NCI-H510A treated with DMSO at 0.1 percent for 48 hours (cell line): ENCODE results near the gene PLCB4.
A peak's percentile ranks its signal among the peaks of the same experiment; 100 is the strongest.

ENCODE experiments used
- DNase-seq: peaks from one replicate; lab custom pipeline; 2025; lab: John Stamatoyannopoulos, UW

The PLCB4 gene

GRCh38 chr20:9223296-9223695 lies 154.4 kb downstream of the PLCB4 start:
- no peak for DNase-seq

DNA sequence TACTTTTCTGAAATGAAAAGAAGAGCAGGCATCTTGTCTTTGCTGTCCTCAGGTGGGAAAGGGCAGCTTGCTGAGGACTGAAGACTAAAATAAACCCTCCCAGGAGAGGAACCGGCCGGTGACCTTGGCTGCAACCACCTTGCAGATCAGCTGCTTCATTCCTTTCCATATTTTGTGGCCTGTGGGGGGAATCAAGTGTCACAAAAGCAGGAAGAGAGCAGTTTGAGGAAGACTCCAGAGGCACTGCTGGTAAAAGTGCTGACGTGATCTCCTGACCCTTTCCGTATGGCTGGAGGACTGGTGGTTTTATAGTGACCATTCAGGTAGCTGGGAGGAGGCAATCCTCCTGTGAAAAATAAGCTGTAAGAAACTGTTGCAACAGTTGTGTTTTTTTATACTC lies 157.0 kb downstream of the PLCB4 start:
- no peak for DNase-seq

- no peak for DNase-seq
Measured at GRCh38 chr20:9227896-9228615, 159.2 kb downstream of the PLCB4 start.

- no peak for DNase-seq
Measured at GRCh38 chr20:9228774-9229450, 160.0 kb downstream of the PLCB4 start.

DNA sequence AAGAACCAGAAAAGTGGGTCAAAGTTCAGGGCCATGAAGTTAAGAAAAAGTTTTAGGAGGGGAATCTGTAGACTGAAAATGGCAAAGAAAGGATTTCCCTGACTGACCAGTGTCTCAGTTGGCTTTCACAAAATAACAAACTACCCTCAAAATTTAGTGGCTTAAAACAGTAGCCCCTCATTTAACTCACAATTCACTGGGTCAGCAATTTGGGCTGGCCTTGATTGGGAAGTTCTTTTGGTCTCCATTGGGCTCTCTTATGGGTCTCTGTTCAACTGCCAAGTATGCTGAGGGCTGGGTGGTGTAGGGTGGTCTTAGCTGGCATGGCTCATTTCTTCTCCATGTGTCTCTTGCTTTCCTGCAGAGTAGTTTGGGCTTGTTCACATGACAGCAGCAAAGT lies 161.5 kb downstream of the PLCB4 start:
- DNase-seq: no peak

DNA sequence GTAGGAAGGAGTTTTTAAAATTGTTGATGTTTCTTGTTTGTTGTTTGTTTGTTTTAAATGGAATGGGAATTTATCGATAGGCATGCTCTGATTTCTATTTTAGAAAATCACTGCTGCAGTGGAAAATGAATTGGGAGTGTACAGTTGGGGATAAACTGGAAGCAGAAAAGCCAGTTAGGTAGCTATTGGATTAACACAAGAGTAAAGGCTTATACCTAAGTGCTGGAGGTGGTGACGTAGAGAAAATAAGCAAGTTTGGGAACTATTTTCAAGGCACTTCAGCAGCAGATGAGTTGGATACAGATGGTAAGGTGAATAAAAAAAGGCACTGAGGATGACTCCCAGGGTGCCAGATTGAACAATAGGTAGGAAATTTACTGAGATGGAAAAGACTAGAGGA lies 164.9 kb downstream of the PLCB4 start:
- DNase-seq: no peak

- no peak for DNase-seq
Measured at GRCh38 chr20:9235518-9235917, 166.6 kb downstream of the PLCB4 start.

DNA sequence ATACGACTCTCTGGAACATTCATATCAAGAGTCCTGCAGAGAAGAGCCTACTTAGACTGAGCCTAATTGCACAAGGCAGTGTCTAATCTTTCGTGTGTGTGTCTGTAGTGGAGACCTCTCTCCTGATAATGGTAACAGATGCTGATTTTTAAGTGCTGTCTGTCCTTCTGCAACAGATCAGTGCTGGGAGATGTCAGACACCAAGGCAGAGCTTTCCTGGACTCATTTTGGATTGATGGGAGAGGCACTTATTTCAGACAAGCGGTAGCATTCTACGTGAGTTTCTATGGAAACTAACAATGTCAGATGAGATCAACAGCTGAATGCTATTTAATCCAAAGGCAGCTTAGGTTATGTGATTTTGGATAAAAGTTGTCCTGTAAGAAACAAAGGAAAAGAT lies 167.6 kb downstream of the PLCB4 start:
- DNase-seq: no peak

DNA sequence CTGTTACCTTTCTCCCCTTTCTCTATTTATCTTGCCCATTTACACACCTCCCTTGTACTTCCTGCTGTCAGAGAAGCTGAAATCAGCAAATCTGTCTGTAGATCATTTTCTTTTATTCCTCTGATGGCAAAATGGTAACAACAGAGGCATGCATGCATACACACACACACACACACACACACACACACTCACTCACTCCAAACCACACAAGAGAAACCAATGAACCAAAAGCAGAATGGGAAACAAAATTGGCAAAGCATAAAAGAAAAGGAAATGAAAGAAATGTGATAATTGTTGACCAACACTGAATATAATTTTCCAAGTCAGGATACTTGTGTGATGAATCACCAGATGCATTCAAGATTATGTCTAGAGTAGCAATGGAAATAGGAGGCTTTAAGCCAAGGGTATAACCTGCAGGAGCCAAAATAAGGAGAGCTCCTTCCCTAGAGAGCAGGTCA lies 172.4 kb downstream of the PLCB4 start:
- peak; percentile 13 for DNase-seq

GRCh38 chr20:9241721-9242427 lies 173.0 kb downstream of the PLCB4 start:
- no peak for DNase-seq

DNA sequence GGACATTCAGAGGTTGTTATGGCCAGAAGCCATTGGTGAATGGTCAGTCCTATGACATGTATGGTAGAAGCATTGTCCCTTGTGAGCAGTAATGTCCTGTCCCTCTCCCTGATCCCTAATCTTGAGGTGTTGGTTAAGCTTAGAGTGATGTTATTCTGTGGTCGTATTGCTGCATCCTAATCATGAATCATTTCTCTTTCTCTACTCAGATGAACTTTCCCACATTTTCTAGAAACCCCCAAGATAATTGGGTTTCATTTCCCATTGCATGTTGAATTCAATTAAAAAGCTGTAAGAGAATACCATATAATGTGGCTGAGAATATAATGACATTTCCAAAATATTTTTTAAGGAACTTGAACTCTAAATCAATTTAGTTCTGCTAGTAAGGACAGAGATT lies 175.1 kb downstream of the PLCB4 start:
- DNase-seq: no peak

GRCh38 chr20:9244811-9245210 lies 175.9 kb downstream of the PLCB4 start:
- DNase-seq: no peak

DNA sequence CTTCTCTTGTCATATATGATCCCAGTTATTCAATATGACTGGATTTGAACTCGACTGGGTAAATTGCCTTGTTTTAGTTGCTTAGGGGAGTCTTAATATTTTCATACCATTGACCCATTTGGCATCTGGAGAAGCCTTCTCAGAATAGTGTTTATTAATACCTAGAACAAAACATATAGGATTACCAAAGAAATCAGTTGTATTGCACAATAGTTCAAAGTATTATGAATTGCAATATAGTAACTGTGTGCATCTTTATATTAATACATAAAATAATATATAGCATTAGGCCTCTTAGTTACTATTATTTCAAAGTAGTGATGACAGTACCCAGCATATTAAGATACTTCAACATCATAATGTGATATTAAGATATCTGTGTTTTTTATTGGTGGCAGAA lies 177.8 kb downstream of the PLCB4 start:
- no peak for DNase-seq

- DNase-seq: no peak
Measured at GRCh38 chr20:9250511-9250910, 181.6 kb downstream of the PLCB4 start.

GRCh38 chr20:9253006-9253539 lies 184.2 kb downstream of the PLCB4 start:
- no peak for DNase-seq

- DNase-seq: no peak
Measured at GRCh38 chr20:9255171-9255570, 186.3 kb downstream of the PLCB4 start.

- DNase-seq: no peak
Measured at GRCh38 chr20:9256393-9256792, 187.5 kb downstream of the PLCB4 start.

DNA sequence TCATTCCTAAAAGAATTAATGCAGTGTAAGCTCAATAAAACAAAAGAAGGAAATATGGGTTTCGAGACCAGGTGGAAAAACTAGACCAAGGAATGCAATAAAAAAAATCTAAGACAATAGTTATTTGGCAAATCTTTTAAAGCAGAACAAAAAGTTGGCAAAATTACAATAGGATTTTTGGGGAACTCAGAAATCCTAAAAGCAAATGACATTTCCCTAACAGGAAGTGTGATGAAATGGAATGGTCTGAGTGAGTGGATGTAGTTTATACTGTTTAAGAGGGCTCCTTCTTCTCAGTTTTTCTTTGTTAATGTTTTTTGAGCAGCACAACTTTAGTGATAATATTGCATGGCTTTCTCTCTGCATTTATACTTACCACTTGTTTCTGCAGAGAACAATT lies 190.0 kb downstream of the PLCB4 start:
- DNase-seq: no peak

DNA sequence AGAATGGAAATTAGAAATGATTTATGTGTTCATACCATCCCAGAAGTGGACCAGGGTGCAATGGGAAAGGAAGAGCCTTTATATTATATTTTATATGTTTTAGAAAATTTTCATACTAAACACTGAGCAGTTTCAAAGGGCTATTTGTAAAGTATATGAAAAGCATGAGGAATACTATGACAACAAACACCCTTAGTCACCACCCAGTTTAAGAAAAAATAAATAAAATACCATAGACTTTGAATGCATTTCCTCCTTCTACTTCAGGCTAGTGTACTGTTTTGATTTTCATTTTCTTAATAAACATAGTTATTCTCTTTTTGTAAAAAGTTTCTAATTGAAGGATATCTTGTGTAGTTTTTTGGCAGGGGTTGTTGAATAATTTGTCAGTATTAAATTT lies 191.1 kb downstream of the PLCB4 start:
- DNase-seq: no peak

DNA sequence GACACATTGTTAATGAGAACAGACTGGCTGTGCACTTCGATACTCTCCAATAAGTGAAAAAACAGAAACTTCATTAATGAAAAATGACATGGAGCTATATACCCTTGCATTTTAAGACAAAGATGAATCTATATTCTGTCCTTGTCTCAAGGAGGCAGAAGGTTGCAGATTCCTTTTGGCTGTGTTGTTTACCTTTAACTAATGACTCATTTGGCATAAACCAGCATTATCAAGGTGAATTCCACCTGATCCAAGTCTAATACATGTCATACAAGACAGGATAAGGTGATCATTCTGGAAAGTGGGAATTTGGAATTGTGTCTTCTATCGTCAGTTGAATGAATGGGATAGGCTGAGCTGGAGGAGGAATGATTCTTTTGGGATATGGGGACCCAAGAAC lies 192.9 kb downstream of the PLCB4 start:
- DNase-seq: no peak

DNA sequence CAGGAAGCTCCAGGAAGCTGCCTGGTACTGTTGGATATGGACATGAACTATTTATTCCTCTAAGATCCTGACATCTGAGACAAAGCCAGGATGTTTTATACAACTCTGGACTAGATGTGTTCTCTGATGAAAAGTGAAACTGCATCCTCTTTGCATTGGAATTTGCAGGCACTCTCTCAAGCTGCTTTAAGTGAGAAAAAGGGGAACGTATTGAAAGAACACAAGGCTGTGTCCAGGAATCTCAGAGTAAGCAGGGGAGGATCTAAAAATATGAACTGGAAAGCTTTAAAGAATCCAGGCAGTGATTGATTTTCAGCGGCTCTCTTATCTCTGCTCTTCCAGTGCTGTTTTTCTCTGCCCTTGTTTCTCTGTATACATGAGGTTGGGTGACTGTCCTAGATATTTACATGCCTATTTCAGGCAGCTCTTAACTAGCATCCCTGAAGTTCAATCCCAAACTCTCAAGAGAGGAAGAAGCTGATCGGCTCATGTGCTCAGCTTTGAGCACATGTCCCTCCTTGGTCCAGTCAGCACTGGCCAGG lies 193.8 kb downstream of the PLCB4 start:
- no peak for DNase-seq

DNA sequence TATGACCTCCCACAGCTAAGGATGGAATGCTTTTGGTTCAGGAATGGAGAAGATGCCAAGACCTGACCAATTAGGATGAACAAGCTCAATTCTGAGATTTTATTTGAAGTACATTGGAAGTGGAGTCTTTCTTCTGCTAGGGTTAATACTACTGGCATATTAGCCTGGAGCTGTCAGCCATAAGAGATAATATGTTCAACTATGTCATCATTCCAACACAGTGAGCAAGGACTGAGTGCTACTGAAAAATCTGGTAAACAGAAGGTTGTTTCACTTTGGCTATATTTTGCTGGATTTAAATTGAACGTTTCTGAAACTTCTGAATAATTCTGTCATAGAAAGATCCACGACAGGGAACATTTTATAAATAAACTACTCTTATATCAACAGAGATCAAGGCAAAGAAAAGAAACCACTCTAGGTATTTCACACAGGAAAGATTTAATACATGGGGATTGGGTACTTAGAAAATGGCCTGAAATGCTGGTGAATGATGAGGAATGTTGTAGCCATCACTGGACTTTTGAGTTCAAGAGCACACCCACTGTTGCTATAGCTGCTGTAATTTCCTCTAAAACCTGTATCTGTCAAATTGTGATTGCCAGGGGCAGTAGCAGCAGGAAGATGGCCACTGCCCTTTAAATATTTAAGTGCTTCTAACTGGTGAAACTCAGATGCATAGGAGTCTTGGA lies 200.5 kb downstream of the PLCB4 start:
- DNase-seq: no peak
